Activated CD4-positive, CD25-positive, alpha-beta regulatory T cell treated with anti-CD3 and anti-CD28 coated beads, Interleukin-2, amount 50 U/mL, for 16 hours (primary cell): Measurements from ENCODE around the gene MCTP2.

Source experiments
- DNase-seq: peaks from one replicate; pipeline ENCODE4 v3.0.0-alpha.2; 2020; ENCODE audit warnings: low read depth, low spot score

Gene MCTP2

GRCh38 chr15:94526071-94526689, 294.8 kb downstream of the MCTP2 start:
- no peak for DNase-seq

GRCh38 chr15:94532226-94532625, 300.9 kb downstream of the MCTP2 start:
- no peak for DNase-seq
